Effector memory CD8-positive, alpha-beta T cell (primary cell): Measurements from ENCODE around the gene OR5C1.
"Not testable (repeated sequence)": the region's sequence is repeated elsewhere in the genome, so short reads cannot be mapped to it uniquely, and the experiment has no call there.

Source experiments
- ATAC-seq: fragments of 150-1000 bp; cut with Tn5 transposase; replicated peaks from 2 replicates; pipeline ENCODE4 v1.10.0; 2021; ENCODE audit warnings: mild to moderate bottlenecking, moderate library complexity
- DNase-seq, 3 experiments: peaks; one replicate each; pipeline ENCODE4 v3.0.0; 2021
- H3K27ac Mint-ChIP-seq, 2 donors: one replicate each; pipeline ENCODE4 v1.8.0; 2022; ENCODE audit warnings: mild to moderate bottlenecking in 2 of 2, mixed read lengths in 2 of 2, moderate library complexity in 2 of 2
- H3K27me3 Mint-ChIP-seq, 2 donors: one replicate each; pipeline ENCODE4 v1.8.0; 2022; ENCODE audit warnings: mixed read lengths in 2 of 2
- H3K36me3 Mint-ChIP-seq: one replicate; pipeline ENCODE4 v1.8.0; 2022; ENCODE audit warnings: mild to moderate bottlenecking, moderate library complexity, mixed read lengths; ENCODE audit not compliant: insufficient read depth
- H3K4me1 Mint-ChIP-seq, 2 donors: one replicate each; pipeline ENCODE4 v1.8.0; 2022; ENCODE audit warnings: low read depth in 2 of 2, mixed read lengths in 2 of 2
- H3K4me3 Mint-ChIP-seq, 2 donors: one replicate each; pipeline ENCODE4 v1.8.0; 2022; ENCODE audit warnings: mild to moderate bottlenecking in 2 of 2, mixed read lengths in 2 of 2, moderate library complexity in 2 of 2
- H3K9me3 Mint-ChIP-seq, 2 donors: one replicate each; pipeline ENCODE4 v1.8.0; 2022; ENCODE audit warnings: mixed read lengths in 2 of 2

The OR5C1 gene

DNA sequence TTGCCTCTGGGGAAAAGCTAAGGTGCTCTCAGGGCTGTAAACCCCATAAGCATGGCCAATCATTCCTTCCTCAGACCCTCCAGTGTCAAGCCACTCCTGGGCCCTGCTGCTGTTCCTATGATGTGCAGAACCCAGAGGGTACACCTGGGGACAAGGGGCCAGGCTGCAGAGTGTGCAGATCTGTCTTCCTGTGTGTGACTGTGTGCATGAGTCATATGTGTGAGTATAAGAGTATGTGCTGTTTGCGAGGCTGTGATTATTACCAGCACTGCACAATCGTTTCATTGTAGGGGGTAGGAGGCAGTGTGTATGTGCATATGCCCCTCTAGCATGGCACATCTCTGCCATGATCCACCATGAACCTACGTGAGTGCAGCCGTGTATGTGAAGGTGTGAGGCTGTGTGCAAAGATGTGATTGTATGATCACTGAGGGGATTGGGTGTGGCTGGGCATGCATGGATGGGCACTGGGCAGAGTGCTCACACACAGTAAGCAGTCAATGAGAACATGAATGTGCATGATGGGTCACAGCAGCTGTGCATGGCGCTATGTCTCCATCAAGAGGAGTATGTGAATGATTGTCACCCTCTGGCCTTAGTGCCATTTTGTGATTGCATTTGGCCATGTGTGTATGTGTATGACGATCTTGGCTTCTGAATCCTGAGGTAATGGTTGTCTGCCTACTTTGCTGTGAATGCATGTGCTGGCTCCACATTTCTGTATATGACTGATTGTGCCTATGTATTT is 8.8 kb downstream of the OR5C1 start:
- DNase-seq (no peak), ATAC-seq (no peak)
- Mint-ChIP-seq H3K36me3 (no peaks in the 10 kb centered on the region), H3K27me3 (no peaks in the 10 kb centered on the region), H3K4me3 (no peak overlapping the region), H3K9me3 (no peaks in the 10 kb centered on the region), H3K27ac (no peak overlapping the region), H3K4me1 (no peaks in the 10 kb centered on the region)

DNA sequence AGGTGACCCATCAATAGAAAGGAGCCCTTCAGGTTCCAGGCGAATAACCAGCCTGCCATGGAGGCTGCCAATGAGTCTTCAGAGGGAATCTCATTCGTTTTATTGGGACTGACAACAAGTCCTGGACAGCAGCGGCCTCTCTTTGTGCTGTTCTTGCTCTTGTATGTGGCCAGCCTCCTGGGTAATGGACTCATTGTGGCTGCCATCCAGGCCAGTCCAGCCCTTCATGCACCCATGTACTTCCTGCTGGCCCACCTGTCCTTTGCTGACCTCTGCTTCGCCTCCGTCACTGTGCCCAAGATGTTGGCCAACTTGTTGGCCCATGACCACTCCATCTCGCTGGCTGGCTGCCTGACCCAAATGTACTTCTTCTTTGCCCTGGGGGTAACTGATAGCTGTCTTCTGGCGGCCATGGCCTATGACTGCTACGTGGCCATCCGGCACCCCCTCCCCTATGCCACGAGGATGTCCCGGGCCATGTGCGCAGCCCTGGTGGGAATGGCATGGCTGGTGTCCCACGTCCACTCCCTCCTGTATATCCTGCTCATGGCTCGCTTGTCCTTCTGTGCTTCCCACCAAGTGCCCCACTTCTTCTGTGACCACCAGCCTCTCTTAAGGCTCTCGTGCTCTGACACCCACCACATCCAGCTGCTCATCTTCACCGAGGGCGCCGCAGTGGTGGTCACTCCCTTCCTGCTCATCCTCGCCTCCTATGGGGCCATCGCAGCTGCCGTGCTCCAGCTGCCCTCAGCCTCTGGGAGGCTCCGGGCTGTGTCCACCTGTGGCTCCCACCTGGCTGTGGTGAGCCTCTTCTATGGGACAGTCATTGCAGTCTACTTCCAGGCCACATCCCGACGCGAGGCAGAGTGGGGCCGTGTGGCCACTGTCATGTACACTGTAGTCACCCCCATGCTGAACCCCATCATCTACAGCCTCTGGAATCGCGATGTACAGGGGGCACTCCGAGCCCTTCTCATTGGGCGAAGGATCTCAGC is 11.6 kb downstream of the OR5C1 start, which contains the start of gene OR1K1:
Gene OR1K1, plus strand, starts transcription at position 58 of the 995 bp plus-strand sequence. Its CDS starts 0 bp downstream, at position 58.
- no peaks in the 10 kb centered on the region for H3K4me1 Mint-ChIP-seq
- no peak for ATAC-seq

DNA sequence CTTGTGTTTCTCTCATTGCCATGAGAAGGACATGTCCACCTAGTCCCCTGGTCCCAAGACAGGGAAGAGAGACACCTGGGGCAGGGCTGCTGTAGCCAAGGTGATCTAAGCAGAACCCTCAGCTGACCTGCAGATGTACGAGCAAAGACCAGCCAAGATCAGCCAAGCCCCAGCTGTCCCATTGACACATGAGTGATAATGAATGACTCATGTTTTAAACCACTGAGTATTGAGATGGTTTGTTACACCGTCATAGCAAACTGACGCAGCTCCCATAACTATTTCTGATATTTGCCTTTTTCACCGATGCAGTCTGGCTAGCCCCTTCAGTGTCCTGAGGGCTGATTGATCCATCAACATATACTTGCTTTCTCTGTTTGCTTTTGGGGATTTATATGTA is 17.9 kb downstream of the OR5C1 start:
- DNase-seq (no peak), ATAC-seq (no peak)
- H3K4me3 Mint-ChIP-seq = no peak overlapping the region
- peaks cover 3 to 6% of the 10 kb centered on the region in 2 donors for H3K4me1 Mint-ChIP-seq
- no peaks in the 10 kb centered on the region for H3K27me3 Mint-ChIP-seq
- no peaks in the 10 kb centered on the region for H3K9me3 Mint-ChIP-seq
- no peaks in the 10 kb centered on the region for H3K36me3 Mint-ChIP-seq
- peak overlapping the region; percentile 30 to 39 for H3K27ac Mint-ChIP-seq

More for the DNA sequence above, 11.6 kb downstream of the OR5C1 start, which contains the start of gene OR1K1:
- no peaks in the 10 kb centered on the region for H3K36me3 Mint-ChIP-seq
- no peak within 1 kb of the TSS for H3K27ac Mint-ChIP-seq
- H3K9me3 Mint-ChIP-seq = no peaks in the 10 kb centered on the region
- no peak within 1 kb of the TSS for H3K4me3 Mint-ChIP-seq
- H3K27me3 Mint-ChIP-seq = no peaks in the 10 kb centered on the region
- DNase-seq = no peak

DNA sequence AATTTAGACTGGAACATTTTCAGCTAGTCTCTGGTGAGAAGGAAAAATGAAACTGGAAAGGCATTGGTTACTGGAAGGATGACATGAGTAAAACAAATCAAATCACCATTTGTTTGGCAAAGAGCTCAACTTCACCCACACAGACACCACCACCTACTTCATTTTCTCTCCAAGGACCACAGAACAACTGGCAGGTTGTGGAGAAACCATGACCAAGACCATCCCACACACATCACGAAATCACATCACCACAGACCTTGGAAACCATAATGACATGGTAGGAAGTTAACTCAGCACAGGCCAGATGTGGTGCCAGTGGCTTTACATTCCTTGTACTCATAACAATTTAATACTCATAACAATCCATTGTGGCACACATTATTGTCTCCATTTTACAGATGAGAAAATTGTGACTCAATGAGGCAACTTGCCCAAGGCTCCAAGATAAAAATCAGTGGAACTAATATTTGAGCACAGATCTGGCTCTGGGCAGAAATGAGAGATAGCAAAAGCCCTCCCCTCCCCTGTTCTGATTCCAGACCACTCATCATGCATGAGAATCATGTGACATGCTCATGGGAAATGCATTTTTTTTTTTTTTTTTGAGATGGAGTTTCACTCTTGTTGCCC is 18.7 kb downstream of the OR5C1 start:
- DNase-seq (no peak), ATAC-seq (no peak)
- H3K36me3 Mint-ChIP-seq = no peaks in the 10 kb centered on the region
- no peak overlapping the region for H3K4me3 Mint-ChIP-seq
- H3K4me1 Mint-ChIP-seq = peaks cover 3 to 6% of the 10 kb centered on the region in 2 donors
- no peaks in the 10 kb centered on the region for H3K27me3 Mint-ChIP-seq
- H3K27ac Mint-ChIP-seq = peak overlapping the region; percentile 30 to 39
- no peaks in the 10 kb centered on the region for H3K9me3 Mint-ChIP-seq

DNA sequence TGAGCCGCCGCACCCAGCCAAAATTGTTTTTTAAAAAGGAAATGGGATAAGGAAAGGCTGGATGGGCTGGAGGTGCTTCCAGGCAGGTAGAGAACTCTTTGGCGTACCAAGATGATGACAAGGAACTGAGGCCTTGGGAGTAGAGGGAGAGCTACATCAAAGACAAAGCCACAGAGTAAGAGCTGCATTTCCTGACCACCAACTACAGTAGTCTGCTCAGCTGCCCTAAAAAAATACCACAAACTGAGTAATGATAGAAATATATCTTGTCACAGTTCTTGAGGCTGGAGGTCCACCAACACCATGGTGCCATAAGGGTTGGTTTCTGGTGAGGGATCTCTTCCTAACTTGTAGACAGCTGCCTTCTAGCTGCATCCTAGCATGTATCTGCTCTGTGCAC is 19.4 kb downstream of the OR5C1 start:
- H3K27me3 Mint-ChIP-seq = no peaks in the 10 kb centered on the region
- no peaks in the 10 kb centered on the region for H3K36me3 Mint-ChIP-seq
- H3K4me1 Mint-ChIP-seq = peaks cover 3 to 6% of the 10 kb centered on the region in 2 donors
- ATAC-seq = peak; percentile 58
- no peaks in the 10 kb centered on the region for H3K9me3 Mint-ChIP-seq
- DNase-seq = no peak
- H3K27ac Mint-ChIP-seq = no peak overlapping the region
- H3K4me3 Mint-ChIP-seq = no peak overlapping the region

DNA sequence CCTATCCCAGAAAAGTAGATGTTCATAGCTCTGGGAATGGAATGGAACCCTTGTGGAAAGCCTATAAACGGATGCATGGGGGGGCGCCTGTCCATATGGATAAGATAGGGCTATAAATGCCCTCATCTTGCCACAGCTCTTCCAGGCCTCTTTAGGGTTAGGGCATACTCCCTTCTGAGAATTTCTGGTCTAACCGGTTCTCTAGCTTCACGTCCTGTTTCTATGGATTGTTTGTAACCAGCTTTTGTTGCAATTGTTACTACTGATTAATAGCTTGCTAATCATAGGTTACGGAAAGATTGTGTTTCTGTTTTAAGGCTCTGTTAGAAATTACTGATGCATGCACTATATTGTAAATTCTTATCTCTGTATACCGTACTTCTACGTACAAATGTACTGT is 20.5 kb downstream of the OR5C1 start:
- not testable (repeated sequence) for H3K27ac Mint-ChIP-seq, H3K4me3 Mint-ChIP-seq, H3K9me3 Mint-ChIP-seq, H3K27me3 Mint-ChIP-seq, DNase-seq, H3K36me3 Mint-ChIP-seq, ATAC-seq, H3K4me1 Mint-ChIP-seq

DNA sequence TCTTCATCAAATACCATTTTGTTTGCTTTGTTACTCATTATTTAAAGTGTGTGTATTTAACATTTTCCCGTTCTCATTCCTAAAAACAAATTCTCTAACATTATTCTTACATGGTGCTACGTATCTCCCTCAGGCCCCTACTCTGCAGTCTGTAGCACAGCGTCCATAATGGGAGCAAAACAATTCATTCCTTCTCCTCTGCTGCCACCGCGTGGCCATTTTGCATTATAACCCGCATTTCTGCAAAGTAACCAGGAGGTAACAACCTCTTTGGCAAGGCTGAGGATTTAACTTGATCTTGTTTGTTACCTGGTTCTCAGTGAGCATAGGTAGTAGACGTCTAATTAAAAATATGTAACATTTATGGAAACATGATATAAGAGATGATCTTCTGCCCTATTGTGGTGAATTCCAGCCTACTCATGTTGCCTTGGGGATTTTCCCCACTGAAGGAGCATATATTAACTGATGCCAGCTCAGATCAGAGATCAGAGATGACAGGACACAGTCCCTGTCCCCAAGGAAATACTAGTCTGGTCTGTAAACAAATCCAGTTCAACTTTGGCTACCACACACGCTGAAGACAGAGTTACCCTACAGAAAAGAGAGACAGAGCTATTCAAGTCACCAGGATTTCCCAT is 21.7 kb downstream of the OR5C1 start:
- Mint-ChIP-seq H3K27me3 (no peaks in the 10 kb centered on the region), H3K4me3 (no peak overlapping the region), H3K4me1 (peaks cover 6 to 8% of the 10 kb centered on the region in 2 donors), H3K27ac (no peak overlapping the region), H3K36me3 (no peaks in the 10 kb centered on the region), H3K9me3 (no peaks in the 10 kb centered on the region)
- ATAC-seq = peak; percentile 93
- peak; percentile 62 to 68 (median 65) for DNase-seq

DNA sequence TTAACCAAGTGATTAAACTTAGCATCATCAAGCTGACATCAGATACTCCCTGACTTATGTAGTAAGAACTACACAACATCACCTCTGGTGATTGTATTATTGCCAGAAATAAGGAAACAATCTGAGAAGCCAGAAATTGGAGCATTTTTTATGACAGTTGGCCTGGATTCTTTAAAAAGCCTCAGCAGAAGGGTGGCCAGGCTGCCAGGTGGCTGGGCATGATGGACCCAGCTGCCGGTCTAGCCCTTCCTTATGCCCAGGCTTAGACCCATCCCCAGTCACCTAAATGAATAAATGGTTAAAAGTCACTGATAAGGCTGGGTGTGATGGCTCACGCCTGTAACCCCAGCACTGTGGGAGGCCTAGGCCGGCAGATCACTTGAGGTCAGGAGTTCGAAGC is 24.0 kb downstream of the OR5C1 start:
- DNase-seq (no peak), ATAC-seq (no peak)
- H3K4me1 Mint-ChIP-seq = peaks cover 16 to 19% of the 10 kb centered on the region in 2 donors
- H3K4me3 Mint-ChIP-seq = no peak overlapping the region
- no peak overlapping the region for H3K27ac Mint-ChIP-seq
- no peaks in the 10 kb centered on the region for H3K9me3 Mint-ChIP-seq
- no peaks in the 10 kb centered on the region for H3K27me3 Mint-ChIP-seq
- H3K36me3 Mint-ChIP-seq = peaks cover 11% of the 10 kb centered on the region

DNA sequence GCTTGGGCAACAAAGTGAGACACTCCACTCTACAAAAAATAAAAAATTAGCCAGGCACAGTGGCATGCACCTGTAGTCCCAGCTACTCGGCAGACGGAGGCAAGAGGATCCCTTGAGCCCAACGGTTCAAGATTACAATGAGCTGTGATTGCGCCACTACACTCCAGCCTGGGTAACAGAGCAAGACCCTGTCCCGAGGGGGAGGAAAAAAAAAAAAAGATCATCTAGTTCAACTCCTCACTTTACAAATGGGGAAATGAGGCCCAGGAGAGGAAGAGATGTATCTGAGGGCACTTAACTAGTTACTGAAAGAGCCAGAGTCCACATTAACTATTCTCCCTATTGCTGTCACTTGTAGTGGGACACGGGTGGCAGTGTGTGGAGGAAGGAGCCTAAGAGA is 25.8 kb downstream of the OR5C1 start:
- Mint-ChIP-seq H3K4me3 (no peak overlapping the region), H3K4me1 (peaks cover 13 to 14% of the 10 kb centered on the region in 2 donors), H3K36me3 (peaks cover 11% of the 10 kb centered on the region), H3K9me3 (no peaks in the 10 kb centered on the region), H3K27ac (peak overlapping the region; percentile 9 to 41), H3K27me3 (no peaks in the 10 kb centered on the region)
- DNase-seq (no peak), ATAC-seq (no peak)

DNA sequence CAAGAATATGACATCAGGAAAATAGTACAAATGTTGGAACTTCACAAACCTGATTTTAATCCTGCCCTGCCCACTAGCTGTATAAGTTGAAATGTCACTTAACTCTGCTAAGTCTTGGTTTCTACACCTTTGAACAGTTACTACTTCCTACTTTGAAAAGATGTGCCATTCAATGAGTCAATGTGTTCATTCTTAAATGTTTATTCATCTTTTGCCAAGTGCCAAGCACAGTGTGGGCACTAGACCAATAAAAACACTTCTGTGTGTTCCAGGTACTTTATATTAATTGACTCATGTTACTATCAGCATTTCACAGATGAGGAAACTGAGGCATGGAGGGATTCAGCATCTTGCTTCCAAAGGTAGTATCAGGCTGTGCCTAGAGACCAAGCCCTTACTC is 26.8 kb downstream of the OR5C1 start:
- H3K4me3 Mint-ChIP-seq = peak overlapping the region in 1 of 2 donors; percentile 66

DNA sequence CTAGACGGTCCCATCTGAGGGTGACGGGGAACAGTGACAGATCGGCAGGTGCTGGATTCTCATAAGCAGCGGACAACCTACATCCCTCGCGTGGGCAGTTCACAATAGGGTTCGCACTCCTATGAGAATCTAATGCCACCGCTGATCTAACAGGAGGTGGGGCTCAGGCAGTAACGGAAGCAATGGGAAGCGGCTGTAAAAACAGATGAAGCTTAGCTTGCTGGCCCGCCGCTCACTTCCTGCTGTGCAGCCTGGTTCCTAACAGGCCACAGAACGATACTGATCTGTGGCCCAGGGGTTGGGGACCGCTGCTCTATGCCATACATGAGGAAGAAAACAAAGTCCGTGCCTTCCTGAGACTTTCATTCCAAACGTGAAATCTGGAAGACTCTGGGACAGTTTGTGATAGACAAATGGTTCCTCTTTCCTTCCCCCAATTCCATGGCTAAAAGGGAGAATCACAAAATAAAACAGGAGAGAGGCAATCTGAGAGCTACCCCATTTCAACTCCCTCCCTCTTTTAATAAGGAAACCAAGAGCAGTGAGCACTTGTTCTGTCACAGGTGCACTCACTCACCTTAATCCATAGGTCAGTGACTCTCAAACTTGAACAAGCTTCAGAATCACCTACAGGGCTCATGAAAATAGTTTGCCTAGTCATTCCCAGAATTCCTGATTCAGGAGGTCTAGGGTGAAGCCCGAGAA is 27.6 kb downstream of the OR5C1 start:
- Mint-ChIP-seq H3K4me1 (peaks cover 19 to 20% of the 10 kb centered on the region in 2 donors), H3K36me3 (peaks cover 22% of the 10 kb centered on the region), H3K9me3 (no peaks in the 10 kb centered on the region), H3K4me3 (peak overlapping the region; percentile 66), H3K27ac (peak overlapping the region; percentile 94 to 95), H3K27me3 (no peaks in the 10 kb centered on the region)
- ATAC-seq (peak; percentile 94), DNase-seq (peak; percentile 14 to 20 (median 17))

More for the DNA sequence above, 26.8 kb downstream of the OR5C1 start:
- no peaks in the 10 kb centered on the region for H3K27me3 Mint-ChIP-seq
- no peak for ATAC-seq
- no peak for DNase-seq
- peaks cover 16% of the 10 kb centered on the region for H3K36me3 Mint-ChIP-seq
- peaks cover 19 to 20% of the 10 kb centered on the region in 2 donors for H3K4me1 Mint-ChIP-seq
- no peaks in the 10 kb centered on the region for H3K9me3 Mint-ChIP-seq
- H3K27ac Mint-ChIP-seq = peak overlapping the region; percentile 94 to 95

DNA sequence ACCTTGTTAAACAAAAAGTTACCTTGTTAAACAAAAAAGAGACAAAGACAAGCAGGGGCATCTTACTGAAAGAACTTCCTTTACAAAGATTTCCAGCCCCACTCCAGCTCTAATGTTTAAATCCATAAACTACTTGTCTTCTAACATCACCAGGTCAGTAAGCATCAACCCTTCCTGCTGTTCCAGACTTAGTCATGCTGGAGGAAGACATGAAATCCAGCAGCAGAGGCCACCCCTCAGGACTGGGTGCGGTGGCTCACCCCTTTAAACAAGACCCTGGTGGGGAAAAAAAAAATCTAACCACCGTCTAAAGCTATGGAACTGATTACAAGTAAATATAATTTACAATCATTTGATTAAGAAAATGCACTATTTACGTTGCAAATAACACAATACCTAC is 30.6 kb downstream of the OR5C1 start:
- DNase-seq (no peak), ATAC-seq (no peak)
- Mint-ChIP-seq H3K27ac (peak overlapping the region; percentile 65 to 68), H3K36me3 (peaks cover 37% of the 10 kb centered on the region), H3K9me3 (no peaks in the 10 kb centered on the region), H3K27me3 (no peaks in the 10 kb centered on the region), H3K4me1 (peaks cover 24 to 42% of the 10 kb centered on the region in 2 donors), H3K4me3 (no peak overlapping the region)
